ENCODE results near the gene ITGAD.

The ITGAD gene
- total RNA-seq, result 0 reads per million in 2 donors

DNA sequence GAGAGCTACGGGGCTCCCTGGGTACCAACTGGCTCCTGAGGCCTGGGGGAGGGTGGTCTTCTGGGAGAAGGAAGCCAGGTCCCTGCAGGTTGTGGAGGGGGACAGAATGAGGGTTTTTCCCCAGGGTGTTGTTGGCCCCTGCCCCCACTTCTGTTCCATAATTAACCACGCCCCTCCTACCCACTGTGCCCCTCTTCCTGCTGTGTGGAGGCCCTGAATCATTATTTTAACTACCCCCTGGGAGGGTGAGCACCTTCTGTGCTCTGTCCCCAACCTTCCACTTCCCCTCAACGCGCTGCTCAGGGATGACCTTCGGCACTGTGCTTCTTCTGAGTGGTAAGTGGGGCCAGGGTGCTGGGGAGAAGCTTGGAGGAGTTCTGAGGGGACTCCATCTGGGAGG lies at the start of gene ITGAD:
Gene ITGAD, plus strand, starts transcription at position 280 of the 400 bp plus-strand sequence. Its CDS starts 26 bp downstream, at position 306.
- DNase-seq, result no peak

DNA sequence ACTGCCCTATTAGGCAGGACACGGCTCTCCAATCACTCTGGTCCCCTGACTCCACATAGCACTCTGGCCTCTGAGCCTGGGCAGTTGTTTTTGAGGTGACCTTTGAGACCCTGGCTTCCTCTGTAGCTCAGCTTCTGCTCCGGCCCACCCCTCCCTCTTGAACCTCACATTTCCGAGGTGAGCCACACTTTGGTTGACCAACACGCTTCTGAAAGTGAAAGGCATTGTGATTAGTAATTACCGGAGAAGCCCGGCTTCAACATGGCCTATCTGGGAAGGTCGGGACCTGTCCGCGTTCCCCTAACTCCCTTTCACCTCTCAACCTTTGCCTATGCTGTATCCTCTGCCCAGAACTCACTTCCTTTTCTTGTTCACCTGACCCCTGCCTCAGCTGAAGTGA lies 48.4 kb upstream of the ITGAD start:
- DNase-seq, result no peak

DNA sequence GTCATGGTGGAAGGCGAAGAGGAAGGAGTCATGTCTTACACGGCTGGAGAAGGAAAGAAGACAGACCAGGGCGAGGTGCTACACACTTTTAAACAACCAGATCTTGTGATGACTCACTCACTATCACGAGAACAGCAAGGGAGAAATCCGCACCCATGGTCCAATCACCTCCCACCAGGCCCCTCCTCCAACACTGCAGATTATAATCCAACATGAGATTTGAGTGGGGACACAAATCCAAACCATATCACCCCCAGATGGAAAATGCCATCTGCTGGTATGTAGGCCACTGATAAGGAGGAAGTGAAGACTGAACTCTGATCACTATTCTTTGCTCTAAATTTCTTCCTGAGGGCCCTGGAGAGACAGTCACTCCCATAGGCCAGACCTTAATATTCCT lies 45.7 kb upstream of the ITGAD start:
- DNase-seq, result no peak

DNA sequence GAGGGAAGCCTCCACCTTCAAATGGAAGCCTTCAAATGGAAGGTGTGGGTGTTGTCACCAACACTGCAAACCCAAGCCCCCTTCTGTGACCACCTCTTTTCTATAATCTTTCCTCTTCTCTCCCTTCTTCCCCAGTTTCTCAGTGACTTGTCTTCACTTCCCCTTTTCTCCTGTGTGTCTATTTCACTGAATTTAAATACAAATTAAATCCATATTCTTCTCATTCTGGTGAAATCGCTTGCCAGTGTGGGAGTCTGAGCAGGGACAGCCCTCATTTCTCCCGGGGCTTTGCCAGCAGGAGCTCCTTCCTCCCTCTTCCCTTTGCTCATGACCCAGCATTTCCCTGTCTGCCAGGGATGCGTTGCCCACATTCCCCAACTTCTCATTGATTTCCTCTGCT lies 44.6 kb upstream of the ITGAD start:
- DNase-seq, result no peak

DNA sequence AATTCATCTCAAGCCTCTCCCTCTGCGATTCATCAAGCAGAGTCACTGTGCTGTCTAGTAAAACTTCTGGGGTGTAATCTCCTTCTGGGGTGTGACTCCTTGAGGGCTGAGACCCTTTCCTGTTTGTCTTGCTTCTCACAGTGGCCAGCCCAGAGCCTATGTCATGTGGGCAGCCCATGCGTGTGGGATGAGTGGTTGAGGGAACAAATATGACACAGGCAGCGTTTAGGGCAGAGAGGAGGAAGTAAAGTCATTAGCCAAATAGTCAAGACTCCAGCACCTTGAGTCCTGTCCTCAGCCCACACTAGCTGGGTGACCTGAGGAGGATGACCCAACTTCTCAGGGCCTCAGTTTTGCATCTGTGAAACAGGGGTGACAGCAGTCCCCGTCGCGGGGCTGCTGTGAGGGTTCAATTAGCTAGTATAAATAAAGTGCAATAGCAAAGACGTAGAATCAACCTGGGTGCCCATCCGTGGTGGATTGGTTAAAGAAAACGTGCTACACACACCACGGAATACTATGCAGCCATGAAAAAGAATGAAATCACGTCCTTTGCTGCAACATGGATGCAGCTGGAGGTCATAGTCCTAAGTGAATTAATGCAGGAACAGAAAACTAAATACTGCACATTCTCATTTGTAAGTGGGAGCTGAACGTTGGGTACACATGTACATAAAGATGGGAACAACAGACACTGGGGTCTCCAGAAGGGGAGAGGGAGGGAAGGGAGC lies 42.7 kb upstream of the ITGAD start:
- no peak for DNase-seq

DNA sequence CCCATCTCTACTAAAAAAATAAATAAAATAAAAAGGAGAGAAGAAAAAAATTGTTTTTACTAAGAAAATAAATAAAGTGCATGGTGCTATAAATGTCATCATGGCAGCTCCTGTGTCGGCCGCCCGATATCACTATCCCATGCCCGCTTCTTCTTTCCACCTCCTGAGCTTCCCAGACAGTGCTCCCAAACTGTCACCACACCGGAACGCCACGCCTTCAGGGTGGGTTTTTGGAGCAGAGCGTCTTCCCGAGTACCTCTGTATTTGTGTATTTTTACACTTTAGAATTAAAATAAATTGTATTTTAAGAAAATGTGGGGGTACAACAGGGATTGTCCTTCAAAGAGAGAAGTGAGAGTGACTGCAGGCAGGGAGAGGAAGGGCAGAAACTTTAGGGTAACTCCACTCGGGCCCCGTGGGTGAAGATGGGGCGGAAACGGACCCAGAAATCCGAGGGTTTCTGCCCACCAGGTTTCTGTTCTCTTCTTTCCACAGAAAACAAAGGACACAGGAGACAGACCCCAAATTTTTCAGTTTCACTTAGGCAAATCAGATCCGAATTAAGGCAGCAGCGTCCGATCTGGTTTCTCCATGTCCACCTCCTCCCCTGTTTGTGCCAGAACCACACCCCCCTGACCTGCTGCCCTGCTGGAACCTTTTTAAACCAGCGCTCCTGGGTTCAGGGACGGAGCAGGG lies 41.7 kb upstream of the ITGAD start:
- DNase-seq, result no peak

DNA sequence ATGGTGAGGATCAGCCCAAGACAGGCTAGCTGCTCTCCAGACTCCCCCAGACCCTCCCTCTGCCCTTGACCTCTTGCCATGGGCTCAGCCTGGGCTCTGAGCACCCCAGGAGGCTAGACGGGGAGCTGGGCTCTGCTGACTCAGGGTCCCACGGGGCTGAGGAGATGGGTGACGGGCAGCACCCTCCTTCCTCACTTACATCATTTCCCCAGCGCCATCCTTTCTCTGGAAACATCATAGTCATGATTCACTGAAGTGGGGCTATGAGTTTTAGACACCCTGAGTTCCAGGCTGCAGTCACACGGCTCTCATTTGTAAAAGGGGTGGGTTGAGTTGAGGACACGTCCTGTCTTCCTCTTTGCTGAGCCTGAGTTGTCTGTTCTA lies 41.2 kb upstream of the ITGAD start:
- DNase-seq, result no peak

DNA sequence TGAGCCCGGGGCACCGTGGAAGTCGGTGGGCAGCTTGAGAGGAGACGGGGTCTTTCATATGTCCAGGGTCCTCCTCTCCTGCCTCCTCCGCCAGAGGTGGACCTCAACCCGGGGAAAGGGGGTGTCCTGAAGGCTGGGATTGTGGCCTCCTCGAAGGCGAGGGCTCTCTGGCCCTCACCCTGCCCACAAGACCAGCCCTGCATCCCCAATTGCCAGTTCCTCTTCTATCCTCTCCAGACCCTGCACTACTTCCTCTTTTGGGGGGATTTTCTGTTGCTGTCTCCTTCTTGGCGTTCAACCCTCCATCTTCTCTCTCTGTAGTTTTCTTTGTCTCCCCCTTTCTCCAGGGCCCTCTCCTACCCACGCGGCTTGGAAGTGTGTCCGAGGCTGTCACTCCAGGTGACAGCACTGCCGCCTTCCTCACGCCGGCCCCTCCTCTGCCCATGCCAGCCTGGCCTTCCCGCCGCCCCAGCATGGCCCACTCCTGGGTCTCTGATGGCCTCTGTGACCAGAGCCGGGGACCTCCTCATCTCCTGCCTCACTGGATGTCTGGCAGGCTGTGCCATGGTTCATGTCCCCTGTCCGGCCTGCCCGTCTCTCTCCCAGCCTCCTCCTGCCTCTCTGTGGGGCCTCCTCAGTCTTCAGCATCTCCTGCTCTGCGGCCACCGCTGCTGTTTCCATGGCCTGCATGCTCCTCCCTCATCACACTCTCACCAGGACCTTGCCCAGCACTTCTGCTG lies 40.6 kb upstream of the ITGAD start:
- no peak for DNase-seq

DNA sequence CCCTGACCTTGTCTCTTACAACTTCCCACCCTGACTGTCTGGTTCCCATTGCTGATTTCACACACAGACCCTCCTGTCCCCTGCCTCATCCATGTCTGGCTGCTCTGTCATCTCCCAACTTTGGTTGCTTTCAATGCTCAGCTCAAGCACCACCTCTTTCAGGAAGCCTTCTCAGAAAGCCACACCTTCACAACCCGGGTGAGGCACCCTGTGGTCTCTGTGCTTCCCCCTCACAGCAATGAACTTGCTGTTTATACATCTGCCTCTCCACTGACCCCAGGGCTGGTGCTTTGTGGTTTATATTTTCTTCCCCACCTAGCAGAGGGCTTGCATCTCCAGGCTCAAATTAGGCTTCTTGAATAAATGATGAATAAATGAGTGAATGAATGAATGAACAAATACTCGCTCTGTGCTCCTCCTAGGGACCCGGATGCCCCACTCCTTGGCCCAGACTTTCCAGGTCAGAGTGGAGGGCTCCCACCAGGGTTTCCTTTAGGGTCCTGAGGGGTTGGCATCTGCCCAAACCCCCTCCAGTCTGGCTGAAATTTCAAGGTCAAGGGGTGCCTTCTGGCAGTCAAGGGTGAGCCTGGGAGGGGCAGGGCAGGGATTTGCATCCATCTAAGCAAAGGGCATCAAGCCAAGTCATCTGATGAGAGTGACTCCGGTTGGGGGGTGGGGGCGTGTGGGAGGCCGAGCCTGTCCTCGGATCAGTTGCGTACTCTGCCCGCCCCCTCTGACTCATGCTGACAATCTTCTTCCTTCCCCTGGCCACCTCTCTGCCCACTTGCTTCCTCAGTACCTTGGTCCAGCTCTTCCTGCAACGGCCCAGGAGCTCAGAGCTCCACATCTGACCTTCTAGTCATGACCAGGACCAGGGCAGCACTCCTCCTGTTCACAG lies 38.5 kb upstream of the ITGAD start, which contains the start of gene ITGAX:
Gene ITGAX, plus strand, starts transcription at position 783 of the 898 bp plus-strand sequence. Its CDS starts 79 bp downstream, at position 862.
- no peak for DNase-seq

DNA sequence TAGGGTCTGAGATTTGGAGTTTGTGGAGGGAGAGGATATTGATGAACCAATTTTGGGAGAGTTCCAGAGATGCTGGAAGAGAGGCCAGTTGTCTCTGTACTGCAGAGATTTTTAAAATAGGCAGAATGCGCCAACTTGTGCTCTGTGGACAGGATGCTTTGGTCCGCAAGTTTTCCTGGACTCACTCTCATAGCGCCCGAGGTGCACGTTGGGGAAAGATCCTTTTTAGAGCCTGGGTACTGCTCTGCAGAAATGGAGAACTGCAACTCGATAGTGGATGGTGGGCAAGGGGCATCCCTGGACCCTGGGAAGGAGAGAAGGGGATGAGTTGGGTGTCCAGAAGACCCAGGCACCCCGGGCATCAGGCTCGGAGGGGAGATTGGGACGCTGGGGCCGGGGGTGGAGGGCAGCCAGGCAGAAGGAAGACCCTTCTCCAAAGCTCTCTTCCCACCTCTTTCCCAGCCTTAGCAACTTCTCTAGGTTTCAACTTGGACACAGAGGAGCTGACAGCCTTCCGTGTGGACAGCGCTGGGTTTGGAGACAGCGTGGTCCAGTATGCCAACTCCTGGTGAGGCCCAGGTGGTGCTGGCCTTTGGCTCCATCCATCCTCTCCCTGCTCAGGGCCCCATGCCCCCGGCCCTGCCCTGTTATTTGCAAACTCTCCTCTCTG lies 37.6 kb upstream of the ITGAD start:
- DNase-seq, result no peak

DNA sequence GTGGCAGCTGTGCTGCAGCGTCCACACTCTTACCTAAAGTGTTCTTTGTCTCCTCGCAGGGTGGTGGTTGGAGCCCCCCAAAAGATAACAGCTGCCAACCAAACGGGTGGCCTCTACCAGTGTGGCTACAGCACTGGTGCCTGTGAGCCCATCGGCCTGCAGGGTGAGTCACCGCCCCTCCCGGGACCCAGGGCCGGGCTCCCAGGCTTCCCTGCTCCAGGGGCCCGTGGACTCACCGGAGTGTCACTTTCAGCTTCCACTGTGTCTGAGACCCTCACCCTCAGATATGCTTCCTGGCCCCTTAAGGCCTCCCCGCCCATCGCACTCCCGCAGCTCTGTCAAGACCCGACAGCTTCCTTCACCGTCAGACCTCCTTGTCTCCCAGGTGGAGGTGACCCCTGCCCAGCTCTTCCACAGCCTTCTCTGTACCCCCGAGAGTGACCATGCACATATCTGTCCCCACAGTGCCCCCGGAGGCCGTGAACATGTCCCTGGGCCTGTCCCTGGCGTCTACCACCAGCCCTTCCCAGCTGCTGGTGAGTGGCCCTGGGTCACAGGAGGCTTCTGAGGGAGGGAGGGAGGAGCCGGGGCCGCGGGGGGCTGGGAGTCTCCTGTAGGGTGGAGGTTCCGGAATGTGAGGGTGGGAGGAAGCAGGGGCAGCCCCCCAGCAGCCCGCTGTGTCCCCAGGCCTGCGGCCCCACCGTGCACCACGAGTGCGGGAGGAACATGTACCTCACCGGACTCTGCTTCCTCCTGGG lies 36.4 kb upstream of the ITGAD start:
- DNase-seq, result no peak

DNA sequence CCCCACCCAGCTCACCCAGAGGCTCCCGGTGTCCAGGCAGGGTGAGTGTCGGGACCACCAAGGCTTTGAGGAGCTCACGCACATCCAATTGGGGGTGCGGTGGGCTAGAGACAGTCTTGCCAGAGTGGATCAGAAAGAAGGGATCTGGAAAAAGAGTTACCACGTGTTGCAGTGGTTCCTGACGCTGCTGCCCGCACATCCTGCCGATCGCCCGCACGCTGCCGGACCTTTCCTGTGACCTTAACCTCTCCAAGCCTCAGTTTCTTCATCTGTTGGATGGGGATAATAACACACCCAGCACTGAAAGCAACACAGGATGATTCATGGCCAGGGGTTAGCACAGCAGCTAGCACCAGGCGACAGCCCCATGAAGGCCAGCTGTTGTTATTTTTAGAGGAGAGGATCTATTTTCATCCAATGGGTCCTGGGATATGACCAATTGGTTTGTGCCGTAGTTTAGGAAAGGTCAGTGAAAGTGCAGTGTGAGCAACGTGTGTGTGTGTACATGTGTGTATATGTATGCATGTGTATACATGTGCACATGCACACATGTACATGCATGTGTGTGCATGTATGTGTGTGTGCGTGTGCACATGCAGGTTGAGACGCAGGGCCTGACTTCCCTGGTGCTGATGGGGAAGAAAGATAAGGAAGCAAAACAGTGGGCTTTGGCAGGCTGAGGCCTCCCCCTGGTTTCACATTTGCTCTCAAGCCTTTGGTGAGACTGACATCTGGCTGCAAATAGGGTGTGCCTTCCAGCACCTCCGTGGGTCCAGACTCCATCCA lies 35.6 kb upstream of the ITGAD start:
- no peak for DNase-seq

DNA sequence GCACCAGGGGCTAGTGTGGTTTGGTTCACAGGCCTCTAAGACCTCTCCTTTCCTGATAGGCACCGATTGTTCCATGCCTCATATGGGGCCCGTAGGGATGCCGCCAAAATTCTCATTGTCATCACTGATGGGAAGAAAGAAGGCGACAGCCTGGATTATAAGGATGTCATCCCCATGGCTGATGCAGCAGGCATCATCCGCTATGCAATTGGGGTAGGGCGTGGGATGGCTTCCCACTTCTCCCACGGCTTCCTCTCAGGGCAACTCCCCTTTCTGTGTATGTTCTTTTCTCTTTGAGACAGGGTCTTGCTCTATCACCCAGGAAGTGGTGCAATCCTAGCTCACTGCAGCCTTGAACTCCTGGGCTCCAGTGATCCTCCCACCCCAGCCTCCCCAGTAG lies 32.9 kb upstream of the ITGAD start:
- DNase-seq, result no peak

DNA sequence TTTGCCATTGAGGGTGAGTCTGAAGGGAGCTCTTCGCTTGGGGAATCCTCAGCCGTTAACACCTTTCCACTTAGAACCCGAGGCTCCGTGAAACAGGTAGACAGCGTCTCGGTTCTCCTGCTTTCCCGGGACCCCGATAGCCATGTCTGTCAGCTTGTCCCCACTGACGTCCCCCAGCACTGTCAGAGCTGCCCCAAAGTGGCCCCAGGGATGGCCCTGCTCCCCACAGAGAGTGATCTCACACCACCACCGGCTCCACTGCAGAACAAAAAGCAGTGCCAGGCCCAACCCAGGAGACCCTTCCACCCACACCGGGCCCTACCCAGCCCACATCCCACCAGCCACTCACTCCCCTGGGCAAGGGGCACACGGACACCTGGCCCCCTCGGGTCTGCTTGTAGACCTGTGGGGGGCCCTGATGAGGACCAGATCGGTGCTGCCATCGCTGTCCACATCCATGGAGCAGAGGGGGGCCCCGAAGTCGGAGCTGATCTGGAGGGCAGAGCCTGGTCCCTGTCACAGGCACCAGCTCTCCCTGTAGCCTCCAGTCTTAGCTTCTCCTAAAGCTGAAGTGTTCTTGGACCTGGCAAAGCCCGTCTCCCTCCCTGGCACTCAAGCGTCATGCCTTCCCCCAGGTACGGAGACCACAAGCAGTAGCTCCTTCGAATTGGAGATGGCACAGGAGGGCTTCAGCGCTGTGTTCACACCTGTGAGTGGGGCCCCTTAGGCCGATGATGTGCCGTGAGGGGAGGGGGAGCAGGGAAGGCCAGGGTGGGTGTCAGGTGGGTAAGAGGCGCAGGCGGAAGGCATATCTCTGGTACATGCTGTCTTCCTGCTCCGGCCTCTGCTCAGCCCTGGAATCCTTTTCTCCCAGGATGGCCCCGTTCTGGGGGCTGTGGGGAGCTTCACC lies 31.7 kb upstream of the ITGAD start:
- DNase-seq, result no peak

DNA sequence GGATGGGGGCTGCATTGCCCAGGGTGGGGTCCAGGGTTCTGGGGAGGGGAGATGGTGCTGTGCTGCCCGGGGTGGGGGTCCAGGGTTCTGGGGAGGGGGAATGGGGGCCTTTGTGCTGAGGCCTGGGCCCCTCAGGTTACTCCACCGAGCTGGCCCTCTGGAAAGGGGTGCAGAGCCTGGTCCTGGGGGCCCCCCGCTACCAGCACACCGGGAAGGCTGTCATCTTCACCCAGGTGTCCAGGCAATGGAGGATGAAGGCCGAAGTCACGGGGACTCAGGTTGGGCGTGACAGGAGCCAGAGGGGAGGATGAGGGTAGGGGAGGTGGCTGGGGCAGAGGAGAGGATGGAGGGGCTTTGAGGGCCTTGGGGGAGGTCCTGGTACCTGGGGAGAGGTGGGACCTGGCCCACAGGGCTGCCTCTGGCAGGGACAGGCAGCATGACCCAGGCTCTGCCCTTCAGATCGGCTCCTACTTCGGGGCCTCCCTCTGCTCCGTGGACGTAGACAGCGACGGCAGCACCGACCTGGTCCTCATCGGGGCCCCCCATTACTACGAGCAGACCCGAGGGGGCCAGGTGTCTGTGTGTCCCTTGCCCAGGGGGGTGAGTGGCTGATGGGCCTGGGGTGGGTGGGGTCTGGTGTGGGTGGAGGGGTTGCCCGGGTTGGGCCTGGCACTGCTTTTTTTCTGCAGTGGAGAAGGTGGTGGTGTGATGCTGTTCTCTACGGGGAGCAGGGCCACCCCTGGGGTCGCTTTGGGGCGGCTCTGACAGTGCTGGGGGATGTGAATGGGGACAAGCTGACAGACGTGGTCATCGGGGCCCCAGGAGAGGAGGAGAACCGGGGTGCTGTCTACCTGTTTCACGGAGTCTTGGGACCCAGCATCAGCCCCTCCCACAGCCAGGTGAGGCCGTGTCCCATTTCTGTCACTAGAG lies 30.4 kb upstream of the ITGAD start:
- no peak for DNase-seq

DNA sequence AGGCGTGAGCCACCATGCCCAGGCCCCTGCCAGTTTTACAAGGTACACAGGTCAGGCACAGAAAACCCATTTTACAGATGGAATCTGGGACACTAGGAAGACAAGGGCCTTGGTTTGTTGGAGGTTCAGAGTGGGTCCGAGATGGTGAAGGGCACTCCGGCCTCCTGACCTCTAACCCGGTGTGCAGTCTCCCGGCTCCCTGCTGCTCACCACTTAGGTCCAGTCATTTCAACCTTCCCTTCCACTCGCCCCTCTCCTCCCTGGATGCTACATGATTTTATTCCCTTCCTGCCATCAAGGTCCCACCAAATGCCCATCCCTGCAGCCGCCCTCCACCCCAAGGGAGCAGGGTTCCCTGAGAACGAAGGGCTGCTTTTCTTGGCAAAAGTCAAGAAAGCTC lies 29.4 kb upstream of the ITGAD start:
- DNase-seq, result no peak

DNA sequence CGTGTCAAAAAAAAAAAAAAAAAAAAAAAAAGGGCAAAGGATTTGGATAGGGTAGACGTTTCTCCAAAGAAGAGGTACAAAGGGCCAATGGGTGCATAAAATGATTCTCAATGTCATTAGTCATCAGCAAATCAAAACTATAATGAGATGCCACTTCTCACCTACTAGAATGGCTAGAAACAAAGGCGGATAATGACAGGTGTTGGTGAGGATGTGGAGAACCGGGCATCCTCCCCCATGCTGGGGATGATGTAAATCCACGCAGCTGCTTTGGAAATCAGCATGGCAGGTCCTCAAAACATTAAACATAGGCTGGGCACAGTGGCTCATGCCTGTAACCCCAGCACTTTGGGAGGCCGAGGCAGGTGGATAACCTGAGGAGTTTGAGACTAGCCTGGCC lies 28.7 kb upstream of the ITGAD start:
- DNase-seq, result no peak

Measured in T-helper 9 cell (primary cell).